Activated effector memory CD4-positive, alpha-beta T cell treated with Interleukin-2 at 50 U/mL for 16 hours (primary cell): ENCODE data around the gene POLL.
A peak's percentile ranks its signal among the peaks of the same experiment; 100 is the strongest.

Experiments
- DNase-seq: peaks from one replicate; pipeline ENCODE4 v3.0.0-alpha.2; 2020

Gene POLL

DNA sequence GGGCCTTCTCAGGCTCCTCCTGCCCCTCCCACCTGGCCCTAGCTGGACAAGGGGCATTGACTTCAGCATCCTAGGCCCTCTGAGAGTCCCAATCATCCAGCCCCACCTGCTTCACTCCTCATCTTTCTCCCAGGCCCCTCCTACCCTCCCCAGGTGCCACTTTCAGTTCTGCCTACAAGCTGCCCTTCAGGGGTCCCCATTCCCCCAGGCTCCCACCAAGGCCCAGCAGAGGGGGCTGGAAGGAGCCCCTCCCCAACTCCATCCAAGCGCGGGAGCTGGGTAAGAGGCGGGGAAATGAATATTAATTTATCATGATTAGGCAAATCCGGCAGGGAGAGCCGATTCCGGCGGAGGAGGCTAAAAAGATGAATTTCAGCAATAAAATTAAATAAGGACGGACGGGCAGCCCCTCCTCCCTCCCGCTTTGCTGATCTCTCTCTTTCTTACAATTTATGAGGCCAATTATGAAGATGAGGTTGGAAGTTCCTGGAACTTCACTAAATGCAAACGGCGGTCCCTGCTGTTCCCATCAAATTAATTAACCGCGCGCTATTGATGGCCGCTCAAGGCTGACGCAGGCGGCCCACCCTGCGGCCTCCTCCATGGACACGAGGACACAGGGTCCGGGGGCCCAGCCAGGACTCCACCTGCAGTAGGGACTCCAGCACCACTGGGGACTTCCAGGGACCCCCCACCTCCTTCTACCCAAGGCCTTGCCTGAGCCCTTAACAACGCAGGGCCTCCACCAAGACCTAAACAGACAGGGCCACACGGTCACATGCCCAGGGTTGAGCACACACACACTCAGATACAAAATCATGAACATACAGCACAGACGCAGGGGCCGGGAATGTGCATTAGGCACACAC, 13.9 kb downstream of the POLL start:
- no peak for DNase-seq

DNA sequence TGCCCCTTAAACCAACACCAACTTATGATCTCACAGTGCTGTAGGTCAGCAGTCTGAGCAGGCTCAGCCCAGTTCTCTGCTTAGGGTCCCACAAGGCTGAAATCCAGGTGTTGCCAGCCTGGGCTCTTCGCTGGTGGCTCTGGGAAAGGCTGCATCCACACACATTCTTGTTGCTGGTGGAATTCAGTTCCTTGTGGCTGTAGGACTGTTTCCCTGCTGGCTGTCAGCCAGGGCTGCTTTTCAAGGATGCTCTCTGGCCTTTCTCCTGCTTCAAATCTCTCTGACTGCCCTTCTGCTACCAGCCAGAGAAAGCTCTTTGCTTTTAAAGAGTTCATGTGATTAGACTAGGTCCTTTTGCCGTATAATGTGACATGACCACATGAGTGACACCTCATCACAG, 15.3 kb downstream of the POLL start:
- DNase-seq: no peak

DNA sequence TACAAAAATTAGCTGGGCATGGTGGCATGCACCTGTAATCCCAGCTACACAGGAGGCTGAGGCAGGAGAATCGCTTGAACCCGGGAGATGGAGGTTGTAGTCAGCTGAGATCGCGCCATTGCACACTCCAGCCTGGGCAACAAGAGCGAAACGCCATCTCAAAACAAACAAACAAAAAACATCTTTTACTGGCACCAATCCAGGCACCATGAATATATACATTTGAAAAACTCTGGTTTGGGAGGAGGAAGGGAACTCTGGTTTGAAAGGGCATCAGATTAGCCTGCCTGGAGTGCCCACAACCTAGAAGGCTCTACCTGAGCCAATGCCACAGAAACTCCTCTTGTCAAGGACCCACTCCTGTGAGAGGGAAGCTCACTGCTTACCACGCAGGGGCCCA, 15.9 kb downstream of the POLL start:
- DNase-seq: no peak

DNA sequence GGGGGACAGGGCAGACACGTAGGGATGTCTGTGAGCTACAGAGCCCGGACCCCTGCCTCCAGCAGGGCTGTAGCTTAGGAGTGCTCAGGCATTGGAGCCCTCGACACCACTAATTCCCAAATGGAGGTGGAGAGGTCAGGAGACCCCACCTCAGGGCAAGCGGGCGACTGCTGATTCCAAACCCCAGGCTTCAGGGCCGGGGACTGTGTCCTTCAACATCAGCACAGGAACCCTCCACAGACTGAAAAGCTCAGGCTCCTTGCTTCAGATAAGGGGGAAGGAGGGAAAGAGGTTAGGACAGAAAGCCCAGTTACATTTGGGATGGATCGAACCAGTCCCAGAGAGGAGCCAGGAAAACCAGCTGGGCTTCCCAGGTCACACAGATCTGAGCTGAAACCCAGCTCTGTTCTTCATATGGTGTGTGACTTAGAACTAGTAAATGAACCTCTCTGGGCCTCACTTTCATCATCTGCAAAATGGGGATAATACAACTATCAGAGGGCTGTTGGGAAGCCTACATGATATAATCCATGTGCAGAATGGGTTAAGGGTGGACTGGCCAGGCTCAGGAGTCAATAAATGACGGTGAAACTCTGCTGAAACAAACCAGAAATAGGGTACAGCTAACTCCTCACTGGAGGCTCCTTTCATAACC, 16.7 kb downstream of the POLL start:
- DNase-seq: no peak

DNA sequence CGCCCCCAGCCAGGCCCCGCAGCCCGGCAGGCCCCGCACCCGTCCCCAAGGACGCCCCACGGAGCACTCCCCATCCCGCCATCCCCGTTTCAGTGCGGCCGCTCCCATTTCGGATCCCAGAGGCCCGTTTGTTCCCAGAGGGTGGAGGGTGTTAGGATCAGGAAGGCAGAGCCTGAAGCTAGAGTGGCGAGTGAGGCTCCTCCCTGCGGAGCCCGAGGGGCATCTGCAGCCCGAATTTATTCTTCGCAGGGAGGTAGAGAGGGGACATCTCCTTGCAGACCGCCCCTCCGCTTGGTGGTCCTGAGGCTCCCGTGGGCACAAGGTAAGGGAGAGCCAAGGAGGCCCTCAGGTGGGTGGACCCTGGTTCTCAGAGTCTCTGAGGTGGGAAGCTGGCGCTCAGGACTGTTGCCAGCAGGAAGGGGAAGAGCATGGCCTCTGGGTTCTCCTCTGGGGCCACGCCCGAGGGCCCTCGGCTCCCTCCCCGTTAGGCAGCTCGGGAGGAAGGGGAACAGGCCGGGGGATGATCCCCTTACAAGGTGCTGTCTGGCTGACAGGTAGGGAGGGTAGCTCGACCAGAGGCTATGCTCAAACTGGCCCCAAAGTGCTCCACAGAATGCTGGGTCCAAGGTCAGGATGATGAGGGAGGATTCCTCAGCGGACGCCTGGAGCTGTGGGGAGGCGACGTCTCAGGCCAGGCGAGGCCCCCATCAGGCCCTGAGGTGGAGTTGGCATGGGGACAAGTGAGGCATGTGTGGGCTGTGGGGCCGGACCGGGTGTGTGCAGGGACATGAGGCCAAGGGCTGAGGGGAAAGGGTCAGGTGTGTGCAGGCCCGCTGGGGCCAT, 17.4 kb downstream of the POLL start:
- no peak for DNase-seq

DNA sequence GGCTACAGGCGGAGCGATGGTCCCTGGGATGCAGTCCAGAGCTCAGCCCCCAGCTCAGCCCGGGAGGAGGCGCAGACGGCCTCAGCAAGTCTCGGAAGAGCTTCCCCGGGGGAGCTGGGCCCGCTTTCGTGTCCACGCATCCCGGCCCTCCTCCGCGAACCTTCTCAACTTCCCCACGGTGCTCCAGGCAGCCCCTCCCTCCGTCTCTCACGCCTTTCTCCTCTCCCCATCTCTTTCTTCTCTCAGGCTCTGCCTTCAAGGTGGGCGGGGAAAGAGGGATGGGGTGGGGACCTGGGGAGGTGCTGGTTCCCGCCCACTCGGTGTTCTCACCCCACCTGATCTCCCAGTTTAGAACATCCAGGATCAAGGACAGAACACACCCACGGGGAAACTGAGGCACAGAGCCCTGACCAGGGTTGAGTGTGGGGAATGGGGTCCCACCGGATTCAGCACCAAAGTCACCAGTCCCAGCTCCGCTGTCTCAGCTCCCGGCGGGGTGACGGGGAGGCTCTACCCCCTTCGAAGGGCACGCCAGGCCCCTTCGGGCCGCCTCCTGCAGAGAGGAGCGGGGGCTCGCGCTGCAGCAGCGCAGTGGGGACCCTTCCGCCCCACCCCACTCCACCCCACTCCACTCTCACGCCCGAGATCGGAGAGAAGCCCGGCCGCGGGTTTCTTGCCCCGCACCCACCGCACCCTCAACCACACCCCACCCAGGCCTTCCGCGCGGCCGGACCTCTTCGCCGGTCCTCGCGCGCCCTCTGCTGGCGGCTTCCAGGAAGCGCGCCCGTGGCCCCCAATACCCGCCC, 18.2 kb downstream of the POLL start:
- peak; percentile 70 for DNase-seq

DNA sequence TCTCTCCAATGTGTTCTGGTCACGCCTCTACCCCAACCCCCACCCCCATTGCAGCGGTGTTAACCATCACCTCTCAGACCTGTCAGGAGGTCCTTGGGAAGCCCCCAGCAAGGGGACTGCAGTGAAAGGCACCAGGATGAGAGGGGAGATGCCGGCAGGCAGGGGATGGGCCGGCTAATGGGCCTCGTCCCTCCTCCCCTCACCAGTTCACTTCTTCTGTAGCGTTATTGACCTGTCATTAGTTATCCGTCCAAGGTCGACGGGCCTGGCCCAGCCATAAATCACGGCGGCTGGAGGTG, 18.8 kb downstream of the POLL start:
- DNase-seq: no peak

DNA sequence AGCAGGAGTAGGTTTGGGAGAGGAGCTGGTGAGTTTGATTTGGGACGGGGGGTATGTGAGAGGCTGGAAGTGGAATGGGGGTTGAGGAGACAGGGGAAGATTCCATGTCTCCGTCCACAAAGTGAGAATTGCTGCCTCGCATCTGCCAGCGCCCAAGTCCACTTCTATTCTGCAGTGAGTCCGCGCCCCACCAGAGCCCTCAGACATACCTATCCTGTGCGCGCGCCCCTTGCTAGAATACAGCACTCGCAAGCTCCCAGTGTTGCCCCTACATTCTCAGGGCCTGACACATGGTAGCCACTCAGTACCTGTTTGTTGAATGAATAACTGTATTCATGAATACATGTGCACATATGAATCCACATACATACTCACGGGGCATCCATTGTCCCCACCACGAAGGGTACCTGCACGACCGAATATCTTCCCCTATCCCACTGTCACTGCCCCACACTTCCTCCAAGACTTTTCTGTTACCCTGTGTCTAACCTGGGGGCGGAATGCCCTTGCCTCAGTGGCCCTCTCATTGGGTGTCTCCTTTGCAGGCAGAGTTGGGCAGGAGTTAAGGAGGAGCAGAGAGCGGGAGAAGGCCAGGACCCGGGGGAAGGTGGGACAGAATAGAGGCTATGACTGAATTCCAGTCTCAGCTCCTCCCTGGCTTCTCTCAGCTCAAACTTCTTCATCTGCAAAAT, 19.9 kb downstream of the POLL start:
- no peak for DNase-seq

DNA sequence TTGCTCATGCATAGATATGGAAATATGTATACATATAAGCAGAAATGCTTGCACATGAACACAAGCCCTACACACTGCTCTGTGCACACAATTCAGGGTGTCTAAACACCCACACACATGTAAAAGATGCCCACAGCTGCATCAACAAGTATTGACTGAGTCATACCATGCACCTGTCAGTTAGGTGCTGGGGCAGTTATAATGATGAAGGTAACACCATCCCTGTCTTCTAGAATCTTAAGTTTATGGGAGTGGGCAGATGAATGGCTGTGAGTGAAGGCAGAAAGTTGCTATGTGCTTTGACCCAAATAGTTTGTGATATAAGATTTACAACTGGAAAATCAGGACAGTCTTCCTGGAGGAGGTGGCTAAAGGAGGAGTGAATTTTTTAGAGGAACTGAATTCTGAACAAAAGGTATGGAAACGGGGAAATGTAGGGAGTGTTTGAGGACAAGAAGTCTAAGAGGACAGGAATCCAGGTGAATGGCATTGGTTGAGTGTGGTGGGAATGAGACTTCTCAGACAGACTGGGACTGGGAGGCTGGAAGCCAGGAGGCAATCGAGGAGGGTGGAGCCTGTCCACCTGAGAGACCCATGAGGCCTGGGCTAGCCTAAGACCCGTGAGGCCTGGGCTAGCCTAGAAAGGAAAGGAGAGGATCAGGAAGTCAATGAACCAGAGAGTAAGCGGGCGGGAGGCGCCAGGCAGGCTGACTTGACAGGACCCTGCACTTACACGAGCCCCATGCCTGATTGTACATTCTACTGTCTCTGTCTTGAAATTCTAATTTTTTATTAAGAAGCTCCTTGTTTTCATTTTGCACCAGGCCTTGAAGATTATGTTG, 20.7 kb downstream of the POLL start:
- DNase-seq: no peak

DNA sequence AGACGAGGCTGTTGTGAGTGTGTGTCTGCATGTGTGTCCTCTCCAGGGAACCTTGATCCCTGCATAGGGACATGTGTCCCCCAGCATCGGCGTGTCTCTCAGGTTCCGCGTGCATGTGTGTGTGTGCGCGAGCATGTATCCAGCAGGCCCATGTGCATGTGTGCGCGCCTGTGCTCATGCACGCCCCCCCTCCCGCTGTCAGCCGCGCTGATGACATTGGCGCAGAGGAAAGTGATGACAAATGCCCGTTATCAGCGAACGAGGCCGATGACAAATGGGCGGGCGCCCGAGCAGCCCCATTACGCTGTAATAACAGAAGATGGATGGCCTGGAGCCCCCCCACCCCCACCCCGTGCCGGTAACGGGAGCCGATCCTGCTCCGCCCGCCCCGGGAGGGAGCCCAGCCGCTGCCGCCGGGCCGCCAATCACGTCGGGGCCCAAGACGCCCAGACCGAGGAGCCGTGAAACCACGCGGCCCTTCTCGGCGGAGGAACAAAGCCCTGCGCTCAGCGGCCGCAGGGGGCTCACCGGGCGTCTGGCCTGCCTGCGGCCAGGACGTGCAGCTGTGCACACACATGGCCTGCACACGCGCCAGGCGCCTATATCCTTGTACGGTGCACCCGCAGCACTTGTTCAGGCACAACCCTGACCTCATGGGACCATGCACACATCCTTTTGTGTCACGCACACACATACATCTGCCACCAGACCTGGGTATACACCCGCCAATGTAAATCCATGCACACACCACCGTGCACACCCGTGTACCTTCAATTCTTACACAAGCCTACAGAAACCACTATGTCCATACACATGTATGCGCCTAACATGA, 21.5 kb downstream of the POLL start:
- DNase-seq: no peak

DNA sequence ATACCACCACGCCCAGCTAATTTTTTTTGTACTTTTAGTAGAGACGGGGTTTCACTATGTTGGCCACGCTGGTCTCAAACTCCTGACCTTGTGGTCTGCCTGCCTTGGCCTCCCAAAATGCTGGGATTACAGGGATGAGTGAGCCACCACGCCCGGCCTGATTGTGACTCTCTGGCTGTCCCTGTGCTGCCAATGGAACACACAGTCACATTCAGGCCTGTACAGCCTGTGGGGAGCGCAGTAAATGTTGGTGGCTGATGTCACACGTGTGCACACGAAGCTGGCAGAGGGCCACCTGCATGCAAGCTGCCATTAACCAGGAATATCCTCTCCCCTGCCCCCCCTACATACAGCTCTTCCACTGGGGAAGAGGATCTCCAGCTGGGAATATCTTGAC, 22.1 kb downstream of the POLL start:
- no peak for DNase-seq

DNA sequence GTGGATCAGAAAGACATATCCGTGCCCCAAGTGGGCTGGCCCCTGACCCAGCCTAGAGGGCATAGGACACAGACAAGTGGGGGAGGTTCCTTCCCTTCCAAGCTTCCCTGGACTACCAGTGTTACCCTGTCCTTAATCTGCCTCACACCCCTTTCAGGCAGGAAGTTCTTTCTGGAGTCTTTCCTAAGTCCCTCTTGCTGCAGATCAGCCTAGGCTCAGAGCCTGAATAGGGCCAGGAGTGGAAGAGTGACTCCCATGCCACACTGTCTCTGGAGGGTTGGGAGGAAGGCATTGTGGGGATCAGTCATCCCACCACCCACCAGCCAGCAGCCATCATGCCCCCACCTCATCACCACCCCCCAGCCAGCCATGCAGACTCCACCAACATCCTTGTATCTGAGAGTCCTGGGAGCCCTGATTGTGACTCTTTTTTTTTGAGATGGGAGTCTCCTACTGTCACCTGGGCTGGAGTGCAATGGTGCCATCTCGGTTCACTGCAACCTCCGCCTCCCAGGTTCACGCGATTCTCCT, 22.6 kb downstream of the POLL start:
- DNase-seq: no peak

DNA sequence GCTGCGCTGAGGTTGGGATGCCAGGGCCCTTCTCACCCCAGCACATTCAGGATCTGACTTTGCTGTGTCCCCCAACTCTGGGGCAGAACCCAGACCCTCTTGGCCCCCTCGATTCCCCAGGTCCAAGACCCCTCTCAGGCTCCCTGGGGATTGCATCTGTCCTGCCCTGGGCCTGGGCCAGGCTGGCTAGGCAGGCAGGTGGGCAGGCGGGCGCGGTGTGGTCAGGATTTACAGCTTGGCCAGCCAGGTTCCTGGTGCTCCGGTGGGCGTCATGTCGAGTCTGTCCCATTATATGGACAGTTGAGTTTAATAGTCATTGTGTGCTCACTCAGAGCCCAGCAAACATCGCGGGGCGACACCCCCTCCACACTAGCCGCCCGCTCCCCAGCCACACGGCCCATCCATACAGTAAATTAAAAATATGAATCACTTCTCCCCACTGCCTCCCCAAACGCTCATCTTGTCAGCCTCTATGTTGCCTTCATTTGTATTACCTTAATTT, 23.5 kb downstream of the POLL start:
- DNase-seq: no peak

DNA sequence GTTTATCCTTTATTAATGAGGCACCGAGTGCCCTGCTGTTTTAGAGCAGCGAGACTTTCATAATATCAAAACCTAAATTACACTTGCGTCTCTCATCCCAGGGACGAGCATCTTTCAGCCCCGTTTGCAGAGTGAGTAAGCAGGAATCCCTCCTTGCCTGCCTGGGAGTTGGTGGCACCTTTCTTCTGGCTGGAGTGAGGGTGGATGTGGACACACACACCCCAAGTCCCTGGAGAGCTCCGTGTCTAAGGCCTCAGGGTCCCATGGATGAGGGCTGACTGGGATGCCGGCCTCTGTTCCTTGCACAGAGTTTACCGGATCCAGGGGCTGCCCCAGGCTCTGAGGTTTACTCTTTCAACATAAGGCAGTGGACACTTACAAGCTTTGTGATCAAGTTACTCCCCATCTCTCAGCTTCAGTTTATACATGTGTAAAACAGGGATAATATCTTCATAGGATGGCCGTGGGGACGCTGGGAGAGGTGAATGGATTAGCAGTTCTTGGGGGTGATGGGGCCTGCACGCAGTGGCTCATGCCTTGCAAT, 24.5 kb downstream of the POLL start:
- no peak for DNase-seq

DNA sequence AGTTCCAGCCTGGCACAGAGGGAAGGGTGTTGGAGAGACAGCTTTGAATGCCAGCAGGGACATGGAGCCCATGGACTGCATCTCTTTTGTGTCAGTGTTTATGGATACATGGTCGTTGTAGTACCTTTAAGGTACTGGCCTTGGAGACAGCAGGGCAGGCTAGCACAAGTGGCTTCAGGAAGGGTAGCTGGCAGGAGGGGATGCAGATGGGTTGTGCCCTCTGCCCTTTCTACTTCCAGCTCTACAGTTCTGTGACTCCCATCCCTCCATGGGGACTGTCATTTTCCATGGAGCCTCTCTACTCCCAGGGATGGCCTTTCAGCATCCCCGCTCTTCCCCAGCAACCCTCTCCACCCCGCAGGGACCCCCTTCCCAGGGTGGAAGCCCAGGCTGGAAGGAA, 25.1 kb downstream of the POLL start:
- no peak for DNase-seq

DNA sequence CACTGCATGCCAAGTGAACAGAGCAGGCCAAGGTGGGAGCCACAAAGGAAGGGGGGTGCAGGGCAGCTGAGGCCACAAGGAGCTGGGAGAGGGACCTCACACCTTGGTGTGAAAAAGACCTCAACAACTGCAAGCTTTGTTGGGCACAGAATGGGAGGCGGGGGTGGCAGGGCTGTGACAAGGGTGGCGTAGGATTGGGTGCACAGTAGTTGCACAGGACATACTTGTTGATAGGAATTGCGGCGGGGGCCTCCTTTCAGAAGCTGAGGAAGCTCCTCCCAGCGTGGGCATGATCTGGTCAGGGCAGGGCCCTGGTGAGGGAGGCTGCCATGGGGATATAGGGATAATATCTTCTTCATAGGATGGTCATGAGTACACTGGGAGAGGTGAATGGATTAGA, 25.8 kb downstream of the POLL start:
- DNase-seq: no peak

DNA sequence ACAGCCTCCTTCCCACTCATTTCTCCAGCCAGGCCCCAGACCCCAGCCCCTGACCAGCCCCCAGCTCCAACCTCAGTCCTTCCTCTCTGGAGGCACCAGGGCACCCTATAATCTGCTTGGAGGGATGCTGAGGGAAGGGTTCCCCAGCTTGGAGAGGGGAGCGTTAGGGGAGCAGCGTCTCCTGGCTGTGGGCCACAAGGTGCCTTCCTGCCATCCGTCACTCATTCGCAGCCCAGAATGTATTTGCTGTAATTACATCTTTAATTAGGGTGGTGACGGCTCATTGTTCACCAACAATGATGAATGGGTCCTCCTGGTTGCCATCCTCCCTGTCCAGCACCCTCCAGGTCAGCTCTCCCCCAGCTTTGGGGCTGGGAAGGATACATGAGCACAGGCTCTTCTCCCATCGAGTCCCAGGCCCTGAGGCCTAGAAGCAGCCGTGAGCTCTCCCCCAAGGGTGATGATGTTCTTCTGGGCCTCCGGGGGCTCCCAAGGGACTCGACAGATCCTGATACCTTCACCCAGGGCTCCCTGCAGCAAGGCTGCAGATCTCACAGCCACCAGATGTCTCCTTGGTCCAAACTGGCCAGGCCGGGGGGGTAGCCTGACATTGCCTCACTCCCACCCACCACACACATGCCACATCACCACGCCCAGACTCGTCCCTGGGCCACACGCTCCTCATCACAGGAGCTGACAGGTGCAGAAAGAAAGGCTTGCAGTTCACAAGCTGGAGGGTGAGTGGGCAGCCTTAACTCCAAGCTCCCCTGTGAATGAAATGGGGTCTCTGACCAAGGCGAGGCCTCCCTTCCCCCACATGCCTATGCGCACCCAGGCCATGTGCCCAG, 26.8 kb downstream of the POLL start:
- DNase-seq: no peak

DNA sequence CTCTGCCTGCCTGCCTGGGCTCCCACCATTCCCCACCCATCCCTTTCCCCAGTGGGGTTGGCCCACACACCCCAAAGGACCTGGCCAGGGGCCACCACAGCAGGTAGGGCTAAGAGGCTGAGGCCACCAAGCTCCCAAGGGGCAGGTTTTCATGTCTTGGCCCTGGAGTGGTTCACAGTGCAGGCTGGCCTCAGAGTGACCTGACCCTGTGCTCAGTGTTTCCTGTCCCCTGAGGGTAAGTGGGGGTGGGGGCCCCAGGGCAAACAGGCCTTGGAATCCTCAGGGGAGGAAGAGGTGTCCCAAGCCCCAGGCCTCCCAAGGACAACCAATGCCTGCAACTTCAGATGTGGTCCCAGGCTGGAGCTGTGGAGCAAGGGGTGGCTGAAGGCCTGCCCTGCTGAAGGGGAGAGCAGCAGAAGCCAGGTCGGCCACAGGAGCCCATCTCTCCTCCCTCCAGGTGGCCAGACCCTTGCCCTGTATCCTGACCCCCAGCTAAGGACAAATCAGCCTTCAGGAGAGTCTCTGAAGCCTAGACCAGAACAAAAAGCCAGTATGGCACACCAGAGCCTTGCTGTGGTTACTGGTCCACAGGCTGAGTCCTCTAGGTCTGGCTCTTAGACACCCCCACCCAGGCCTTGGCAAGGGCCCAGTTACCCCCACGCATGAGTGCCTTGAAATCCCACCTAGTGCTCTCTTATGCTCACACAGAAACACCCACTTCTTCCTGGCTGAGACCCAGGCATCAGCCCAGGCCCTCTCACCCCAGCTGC, 27.6 kb downstream of the POLL start:
- no peak for DNase-seq
